Raji (cell line): Measurements from ENCODE around the gene JPT1.

Experiments
- POLR2A ChIP-seq: IDR thresholded peaks from 2 replicates; pipeline ENCODE4 v1.6.1; 2011; ENCODE audit warnings: low read depth, low read length, control low read depth; ENCODE audit not compliant: insufficient read depth

The JPT1 gene

DNA sequence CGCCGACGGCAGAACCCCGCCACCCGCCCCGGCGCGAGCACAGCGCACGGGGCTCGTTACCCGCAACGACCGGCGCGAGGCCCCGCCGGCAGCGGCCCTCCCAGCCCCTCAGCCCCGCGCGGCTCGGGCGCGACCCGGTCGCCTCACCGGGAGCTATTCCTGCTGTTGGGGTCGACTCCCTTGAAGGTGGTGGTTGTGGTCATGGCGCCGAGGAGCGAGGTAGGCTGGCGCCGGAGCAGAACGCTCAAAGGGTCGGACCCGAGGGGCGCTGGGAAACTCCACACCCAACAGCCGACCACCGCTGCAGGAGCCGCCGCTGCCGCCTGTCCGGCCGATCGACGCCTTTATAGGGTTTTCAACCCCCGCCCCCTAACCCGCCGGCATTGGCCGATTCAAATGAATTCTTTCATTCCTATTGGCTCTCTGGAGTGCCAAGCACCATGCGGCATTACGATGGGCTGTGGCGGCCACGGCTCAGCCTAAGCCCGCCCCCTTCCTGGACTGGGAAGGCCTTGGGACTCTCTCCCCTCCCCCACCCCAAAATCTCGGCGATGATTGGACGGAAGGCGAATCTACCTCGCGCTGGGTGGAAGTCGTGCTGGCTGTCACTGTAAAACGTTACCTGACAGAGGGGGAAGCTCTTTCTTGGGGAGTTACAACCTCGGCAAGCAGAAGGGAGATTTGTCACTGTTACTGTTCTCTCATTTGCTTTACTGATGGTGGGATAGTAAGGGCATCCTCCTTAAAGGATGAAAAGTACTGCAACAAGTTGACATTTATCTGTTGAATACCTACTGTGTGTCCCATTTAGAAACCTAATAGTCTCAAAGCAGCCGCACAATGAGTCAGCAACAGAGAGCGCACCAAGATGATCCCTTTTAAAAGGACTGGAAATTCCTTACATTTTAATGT is at the start of gene JPT1:
TSS of gene JPT1 (minus strand) at position 318 of the 912 bp plus-strand sequence. CDS start at position 203, 115 bp downstream.
- TF ChIP-seq POLR2A: peak; percentile 100

- TF ChIP-seq POLR2A: no peak
Measured at GRCh38 chr17:75199886-75200618, 45.7 kb upstream of the JPT1 start.

- TF ChIP-seq POLR2A: no peak
Measured at GRCh38 chr17:75194879-75195278, 40.6 kb upstream of the JPT1 start.

- TF ChIP-seq POLR2A: no peak
Measured at GRCh38 chr17:75191584-75191983, 37.3 kb upstream of the JPT1 start.

DNA sequence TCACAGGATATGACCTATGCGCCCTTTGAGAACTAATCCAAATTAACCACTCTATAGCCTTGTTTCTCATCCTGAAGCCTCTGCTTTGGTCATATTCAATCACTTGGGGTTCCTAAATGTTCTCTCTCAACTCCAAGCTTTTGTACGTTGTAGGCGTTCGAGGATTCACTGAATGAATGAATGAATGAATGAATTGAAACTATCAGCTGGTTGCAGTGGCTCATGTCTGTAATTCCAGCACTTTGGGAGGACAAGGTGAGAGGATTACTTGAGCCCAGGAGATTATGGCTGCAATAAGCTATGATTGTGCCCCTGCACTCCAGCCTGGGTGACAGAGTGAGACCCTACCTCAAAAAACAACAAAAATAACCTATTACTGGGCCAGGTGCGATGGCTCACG is 34.3 kb upstream of the JPT1 start:
- no peak for TF ChIP-seq POLR2A

DNA sequence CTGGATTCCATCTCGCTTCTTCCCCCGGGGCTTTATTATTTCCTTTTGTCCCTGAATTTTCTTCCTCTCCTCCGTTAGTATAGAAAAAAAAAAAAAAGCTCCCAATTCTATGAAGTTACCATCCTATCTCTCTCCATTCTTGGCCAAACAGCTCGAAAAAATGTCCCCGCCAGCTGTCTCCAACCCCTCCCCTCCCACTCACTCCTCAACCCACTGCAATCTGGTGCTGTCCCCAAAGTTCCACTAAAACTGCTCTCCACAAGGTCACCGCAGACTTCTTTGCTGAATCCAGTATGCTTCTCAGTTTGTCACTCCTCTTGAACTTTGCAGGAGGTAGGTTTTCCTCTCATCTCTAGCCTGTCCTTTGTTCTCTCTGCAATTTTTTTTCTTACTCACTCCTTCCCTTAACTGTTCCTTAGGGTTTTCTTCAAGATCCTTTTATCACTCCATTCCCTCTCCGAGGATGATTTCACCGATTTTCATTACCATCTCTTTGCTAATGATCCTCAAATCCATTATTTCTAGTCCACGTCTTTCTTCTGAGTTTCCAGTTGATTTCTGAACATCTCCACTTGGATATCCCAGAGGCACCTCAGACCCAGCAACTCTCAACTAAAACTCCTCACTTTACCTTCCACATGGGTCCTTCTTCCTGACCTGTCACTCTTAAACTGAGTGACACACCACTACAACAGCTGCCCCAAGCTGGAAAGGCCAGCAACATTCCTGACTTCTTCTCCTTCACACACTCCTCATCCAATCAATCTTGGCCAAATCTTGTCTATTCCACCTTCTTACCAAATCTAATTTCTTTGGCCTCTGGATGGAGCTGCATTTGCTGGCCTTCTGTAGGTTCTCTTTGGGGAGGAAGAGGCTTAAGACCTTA is 29.9 kb upstream of the JPT1 start:
- no peak for TF ChIP-seq POLR2A

- peak; percentile 83 for TF ChIP-seq POLR2A
Measured at GRCh38 chr17:75182569-75183436, 28.5 kb upstream of the JPT1 start, which contains the start of gene SUMO2. TSS of gene SUMO2 (minus strand) at chr17:75182959. CDS start at chr17:75182834, 125 bp downstream.

GRCh38 chr17:75182319-75182568 is 27.9 kb upstream of the JPT1 start:
- peak; percentile 23; the same call in 1 of the 2 replicates for TF ChIP-seq POLR2A

DNA sequence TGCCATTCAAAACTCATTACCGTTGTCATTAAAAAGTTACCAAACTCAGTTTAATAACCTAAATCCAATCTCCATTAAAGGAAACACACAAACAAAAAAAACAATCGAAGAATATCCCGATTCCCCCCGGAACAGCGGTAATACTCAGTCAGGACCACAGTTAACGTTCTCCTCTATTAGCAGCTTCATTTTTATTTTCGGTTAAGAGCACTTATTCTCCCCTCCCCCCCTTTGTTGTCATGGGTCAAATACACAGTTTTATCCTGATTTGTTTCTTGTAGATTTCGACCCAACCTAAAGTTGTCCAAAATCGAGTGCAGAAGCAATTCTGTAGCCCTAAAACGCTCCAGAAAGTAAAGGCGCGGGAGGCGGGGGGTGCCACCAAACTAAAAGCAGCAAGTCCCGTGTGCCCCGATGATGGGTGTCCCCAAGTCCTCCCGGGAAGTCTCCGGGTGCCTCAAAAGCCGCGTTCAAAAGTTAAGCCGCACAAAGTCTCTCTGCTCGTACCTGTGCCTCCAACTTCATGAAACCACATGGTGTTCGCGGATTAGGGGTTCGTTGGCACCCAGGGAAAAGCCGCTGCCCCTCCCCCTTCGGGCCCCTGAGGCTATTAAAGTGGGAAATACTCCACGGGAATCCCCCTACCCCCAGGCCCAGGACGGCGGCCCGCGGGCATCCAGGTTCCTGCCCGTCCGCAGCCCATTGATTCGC is 27.5 kb upstream of the JPT1 start:
- TF ChIP-seq POLR2A: no peak

DNA sequence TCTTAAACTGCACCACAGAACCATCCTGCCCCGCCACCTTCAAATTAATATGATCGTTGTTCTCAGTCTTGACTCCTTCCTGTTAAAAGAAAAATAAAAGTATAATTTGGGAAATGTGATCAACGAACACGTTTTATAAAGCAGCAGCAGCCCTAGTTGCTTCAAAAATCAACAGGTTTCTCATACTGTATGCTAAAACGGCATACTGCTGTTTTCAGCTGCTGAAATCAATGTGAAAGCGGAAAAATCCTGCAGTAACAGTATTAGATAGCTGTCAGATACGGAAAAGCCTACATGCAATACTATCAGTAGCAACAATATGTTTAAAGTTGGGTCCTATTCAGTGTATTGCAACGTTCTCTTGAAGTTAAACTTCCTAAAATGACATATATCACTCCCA is 26.8 kb upstream of the JPT1 start:
- TF ChIP-seq POLR2A: no peak

- TF ChIP-seq POLR2A: no peak
Measured at GRCh38 chr17:75178453-75178852, 24.1 kb upstream of the JPT1 start.

GRCh38 chr17:75176625-75177024 is 22.3 kb upstream of the JPT1 start:
- no peak for TF ChIP-seq POLR2A

DNA sequence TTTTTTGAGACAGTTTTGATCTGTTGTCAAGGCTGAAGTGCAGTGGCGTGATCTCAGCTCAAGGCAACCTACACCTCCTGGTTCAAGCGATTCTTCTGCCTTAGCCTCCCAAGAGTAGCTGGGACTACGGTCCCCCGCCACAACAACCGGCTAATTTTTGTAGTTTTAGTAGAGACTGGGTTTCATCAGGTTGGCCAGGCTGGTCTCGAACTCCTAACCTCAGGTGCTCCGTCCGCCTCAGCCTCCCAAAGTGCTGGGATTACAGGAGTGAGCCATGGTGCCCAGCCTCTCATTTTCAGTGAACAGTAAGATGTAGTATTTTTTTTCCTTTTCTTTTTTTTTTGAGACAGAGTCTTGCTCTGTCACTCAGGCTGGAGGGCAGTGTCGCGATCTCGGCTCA is 20.7 kb upstream of the JPT1 start:
- no peak for TF ChIP-seq POLR2A

- no peak for TF ChIP-seq POLR2A
Measured at GRCh38 chr17:75173526-75173925, 19.2 kb upstream of the JPT1 start.
